A673 (cell line): ENCODE measurements around the gene NAV2.

Source experiments
- CTCF ChIP-seq: fragments of 300-800, 200-600 bp; sonication (generic); conservative IDR thresholded peaks from 2 replicates; pipeline ENCODE4 v1.5.1; 2017; ENCODE audit warnings: low read depth, mild to moderate bottlenecking, antibody characterized with exemption, low read length, moderate library complexity, mixed read lengths
- EZH2 ChIP-seq: fragments of 200-600 bp; sonication (generic); IDR thresholded peaks from 2 replicates; pipeline ENCODE4 v1.6.1; 2017; ENCODE audit warnings: borderline replicate concordance, low read depth, mild to moderate bottlenecking, mixed read lengths, antibody characterized with exemption, low read length; ENCODE audit not compliant: poor library complexity, severe bottlenecking

- no peak for TF ChIP-seq CTCF
- TF ChIP-seq EZH2, result no peak
Measured at GRCh38 chr11:20022363-20023081, 309.9 kb downstream of the NAV2 start.
